HG03521 (cell line): ENCODE measurements around the gene C16orf90.
"Not testable (repeated sequence)": the region's sequence is repeated elsewhere in the genome, so short reads cannot be mapped to it uniquely, and the experiment has no call there.

Experiments
- ATAC-seq: cut with Tn5 transposase; IDR thresholded peaks from one replicate; pipeline ENCODE4 v1.9.1; 2021; ENCODE audit warnings: mild to moderate bottlenecking, moderate library complexity; ENCODE audit not compliant: unreplicated experiment

The C16orf90 gene

GRCh38 chr16:3485097-3485745, 10.1 kb downstream of the C16orf90 start:
- no peak for ATAC-seq

GRCh38 chr16:3484318-3485096, 10.8 kb downstream of the C16orf90 start:
- no peak for ATAC-seq

- no peak for ATAC-seq
Observed at GRCh38 chr16:3482659-3483241, 12.5 kb downstream of the C16orf90 start.

DNA sequence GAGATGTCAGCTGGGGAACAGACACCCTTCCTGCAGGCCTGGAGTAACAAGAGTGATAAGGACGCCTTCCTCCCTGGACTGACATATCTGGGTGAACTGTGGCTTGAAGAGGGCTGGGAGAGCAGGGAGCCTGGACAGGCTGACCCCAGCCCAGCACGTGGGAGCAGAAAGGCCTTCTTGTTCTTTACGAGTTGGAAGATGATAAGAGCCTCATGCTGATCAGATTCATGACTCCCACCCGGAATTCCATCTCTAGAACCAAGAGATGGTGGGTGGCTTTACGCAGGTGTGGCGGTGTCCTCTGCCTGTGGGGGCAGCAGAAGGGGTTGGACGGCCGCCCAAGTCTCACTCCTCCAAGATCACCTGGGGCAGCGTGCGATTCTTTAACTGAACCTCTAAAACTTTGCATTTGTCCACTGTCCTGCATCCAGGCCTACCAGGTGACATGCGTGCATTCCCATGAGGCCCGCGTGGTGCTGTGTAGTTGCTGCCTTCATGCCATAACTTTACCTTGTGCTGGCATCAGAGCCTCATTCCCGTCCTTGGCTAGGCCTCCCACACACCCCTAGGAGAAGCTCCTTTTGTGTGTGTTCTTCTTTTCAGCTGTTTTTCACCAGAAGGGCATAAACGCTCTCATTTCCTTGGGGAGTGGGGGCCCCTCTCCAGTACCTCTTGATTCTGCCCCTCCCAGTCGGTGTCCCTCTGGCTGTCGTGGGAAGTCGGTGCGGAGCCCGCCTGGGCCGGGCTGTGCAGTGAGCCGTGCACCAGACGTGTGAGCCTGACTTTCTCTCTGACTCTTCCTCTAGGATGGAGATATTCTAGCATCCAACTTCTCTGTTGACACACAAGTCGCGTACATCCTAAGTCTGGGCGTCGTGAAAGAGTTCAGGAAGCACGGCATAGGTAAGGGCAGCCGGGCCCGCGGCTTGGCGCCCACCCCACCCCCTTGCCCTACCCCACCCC, 13.3 kb downstream of the C16orf90 start:
- no peak for ATAC-seq

DNA sequence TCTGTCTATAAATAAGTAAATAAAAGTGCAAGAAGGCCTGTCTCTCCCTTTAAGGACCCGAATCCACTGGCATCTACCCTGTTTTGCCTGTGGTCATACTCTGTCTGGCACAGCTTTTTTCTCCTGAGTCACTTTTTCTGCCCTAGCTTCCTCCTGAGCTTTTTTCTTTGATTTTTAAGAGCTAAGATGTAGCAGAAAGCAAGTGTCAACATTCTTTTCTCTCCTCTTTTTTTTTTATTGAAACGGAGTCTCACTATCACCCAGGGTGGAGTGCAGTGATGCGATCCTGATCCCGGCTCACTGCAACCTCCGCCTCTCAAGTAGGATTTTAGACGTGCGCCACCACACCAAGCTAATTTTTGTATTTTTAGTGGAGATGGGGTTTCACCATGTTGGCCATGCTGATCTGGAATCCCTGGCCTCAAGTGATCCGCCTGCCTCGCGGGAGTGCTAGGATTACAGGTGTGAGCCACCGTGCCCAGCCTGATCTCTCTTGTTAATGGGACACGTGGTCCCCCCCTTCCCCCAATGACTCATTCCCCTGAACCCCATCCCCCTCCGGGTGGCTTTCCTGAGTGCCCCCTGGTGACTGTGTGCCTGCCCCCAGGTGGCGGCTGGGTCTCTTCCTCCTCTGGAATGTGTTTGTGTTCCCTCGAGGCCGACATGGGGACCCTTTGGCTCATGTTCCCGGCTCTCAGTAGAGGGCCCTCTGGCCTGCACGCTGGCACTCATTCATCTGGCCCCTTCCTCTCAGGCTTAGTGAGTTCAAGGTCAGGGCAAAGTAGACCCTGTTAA, 14.2 kb downstream of the C16orf90 start:
- ATAC-seq: no peak

- no peak for ATAC-seq
Observed at GRCh38 chr16:3479654-3480216, 15.6 kb downstream of the C16orf90 start.

DNA sequence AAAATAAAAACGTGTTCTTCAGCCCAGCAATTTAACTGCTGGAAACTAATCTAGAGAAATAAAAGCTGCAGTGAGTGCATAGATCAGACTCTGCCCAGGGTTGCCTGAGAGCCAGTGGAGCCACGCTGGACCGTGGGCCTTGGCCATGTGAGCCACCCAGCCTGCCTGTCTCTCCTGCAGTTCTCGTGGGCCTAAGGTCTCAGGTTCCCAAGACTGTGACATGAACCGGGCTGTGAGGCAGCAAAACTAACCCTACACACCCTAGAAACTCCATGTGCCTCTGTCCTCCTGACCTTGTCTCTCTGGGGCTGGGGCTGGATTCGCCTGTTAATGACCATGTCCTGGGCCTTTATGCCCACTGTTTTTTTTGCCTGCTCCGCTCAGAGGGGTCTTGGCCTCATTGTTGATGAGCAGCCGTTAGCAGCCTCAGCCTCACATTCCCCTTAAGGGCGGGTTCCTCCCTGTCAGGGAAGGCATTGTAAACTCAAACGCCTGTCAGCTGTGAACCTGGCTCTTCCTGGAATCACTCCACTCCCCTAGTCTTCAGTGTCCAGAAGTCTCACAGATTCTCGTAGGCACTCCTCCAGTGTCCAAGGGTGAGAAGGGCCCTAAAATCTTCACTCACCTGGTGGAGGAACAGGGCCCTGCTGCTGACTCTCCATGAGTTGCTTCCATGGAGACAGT, 16.9 kb downstream of the C16orf90 start:
- no peak for ATAC-seq

GRCh38 chr16:3476409-3476808, 18.9 kb downstream of the C16orf90 start:
- ATAC-seq: no peak

DNA sequence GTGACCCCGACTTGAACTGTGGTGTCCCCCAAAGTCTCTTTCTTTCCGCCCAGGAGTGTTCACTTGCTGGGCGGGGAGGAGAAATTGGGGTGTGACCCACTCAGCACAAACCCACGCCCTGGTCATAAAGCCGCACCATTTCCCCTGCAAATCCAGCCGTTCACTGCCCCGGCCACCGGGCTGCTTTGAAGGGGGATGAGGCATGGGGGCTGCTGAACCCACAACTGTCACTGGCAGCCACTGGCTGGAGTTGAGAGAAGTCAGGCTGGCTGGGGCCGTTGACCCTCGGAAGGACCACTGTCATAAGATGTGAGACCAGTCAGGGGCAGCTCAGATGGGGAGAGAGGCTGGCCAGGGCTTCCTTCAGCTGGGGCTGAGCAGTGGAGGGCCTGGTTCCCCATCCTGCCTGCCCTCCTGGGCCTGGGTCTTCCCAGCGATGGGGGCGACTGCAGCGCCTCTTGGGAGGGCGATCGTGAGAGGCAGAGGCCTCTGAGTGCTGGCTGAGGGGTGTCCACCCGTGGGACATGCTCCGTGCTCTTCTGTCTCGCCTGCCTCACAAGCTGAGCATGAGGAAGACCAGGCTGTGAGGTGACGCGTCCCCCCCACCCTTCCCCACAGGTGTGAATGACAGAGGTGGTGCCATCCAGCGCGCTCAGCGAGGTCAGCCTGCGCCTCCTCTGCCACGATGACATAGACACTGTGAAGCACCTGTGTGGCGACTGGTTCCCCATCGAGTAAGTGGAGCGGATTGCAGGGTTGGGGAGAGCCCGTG, 19.5 kb downstream of the C16orf90 start:
- no peak for ATAC-seq

GRCh38 chr16:3474870-3475269, 20.4 kb downstream of the C16orf90 start:
- not testable (repeated sequence) for ATAC-seq

DNA sequence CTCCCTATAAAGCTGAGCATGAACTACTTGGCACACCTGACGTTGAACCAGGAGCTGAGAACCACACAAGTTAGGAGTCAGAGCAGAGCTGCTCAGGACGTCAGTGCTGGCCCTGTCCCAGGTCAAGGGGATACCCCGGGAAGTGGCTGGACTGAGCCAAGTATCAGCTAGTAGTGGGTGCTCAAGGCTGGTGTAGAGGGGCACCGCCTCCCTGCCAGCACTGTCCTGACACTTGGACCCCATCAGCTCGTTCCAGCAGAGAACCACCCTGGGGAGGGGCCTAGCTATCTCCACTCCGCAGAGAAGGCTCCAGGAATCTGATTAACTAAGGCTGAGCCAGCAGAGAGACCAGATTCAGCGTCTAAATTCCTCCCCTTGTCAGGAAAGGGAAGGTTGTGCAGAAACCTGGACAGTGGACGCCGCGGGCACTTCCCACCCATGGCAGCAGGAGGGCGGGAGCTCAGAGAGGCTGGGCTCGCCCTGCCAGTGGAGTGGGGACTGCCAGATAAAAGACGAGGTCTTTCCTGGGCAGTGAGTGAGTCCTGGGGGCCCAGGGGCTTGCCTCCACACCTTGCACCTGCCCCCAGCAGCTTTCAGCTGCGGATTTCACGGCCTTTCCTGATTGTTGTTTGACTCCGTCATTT, 21.0 kb downstream of the C16orf90 start:
- no peak for ATAC-seq

DNA sequence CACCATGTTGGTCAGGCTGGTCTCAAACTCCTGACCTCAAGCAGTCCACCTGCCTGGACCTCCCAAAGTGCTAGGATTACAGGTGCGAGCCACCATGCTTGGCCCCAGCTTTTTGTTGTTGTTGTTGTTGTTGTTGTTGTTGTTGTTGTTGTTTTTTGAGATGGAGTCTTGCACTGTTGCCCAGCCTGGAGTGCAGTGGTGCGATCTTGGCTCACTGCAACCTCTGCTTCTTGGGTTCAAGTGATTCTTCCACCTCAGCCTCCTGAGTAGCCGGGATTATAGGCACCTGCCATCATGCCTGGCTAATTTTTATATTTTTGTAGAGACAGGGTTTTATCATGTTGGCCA, 21.7 kb downstream of the C16orf90 start:
- ATAC-seq: not testable (repeated sequence)

DNA sequence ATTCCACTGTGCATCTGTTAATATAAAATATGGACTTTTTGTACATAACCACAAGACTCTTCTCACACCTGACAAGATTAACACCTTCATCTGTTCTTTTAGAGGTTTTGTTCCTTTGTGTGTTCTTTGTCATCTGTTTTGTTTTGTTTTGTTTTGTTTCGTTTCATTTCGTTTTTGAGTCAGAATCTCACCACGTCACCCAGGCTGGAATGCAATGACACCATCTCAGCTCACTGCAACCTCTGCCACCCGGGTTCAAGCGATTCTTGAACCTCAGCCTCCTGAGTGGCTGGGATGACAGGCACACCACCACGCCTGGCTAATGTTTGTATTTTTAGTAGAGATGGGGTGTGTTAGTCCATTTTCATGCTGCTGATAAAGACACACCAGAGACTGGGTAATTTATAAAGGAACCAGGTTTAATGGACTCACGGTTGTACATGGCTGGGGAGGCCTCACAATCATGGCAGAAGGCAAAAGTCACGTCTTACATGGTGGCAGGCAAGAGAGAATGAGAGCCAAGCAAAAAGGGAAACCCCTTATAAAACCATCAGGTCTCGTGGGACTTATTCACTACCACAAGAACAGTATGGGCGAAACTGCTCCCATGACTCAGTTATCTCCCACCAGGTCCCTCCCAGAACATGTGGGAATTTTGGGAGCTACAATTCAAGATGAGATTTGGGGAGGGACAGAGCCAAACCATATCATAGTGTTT, 22.3 kb downstream of the C16orf90 start:
- ATAC-seq: no peak

GRCh38 chr16:3471518-3472176, 23.6 kb downstream of the C16orf90 start:
- ATAC-seq: no peak

DNA sequence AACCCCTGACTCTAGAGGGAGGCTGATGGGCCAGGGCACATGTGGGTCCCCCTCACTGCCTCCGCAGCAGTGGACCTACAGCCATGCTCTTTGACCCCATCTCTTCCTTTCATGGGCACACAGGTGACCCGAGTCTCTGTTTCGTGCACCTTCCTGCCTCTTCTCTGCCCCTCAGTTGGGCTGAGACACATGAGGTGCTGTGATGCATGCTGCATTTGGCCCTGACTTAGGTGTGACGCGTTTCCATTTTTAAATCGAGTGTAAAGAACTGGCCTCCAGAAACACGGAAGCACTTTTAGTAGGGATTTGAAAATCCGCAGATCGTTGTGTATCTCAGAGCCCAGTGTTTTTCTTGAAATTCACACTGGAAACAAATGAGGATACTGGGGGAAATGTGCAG, 24.6 kb downstream of the C16orf90 start:
- ATAC-seq: no peak

- no peak for ATAC-seq
Observed at GRCh38 chr16:3469736-3470135, 25.6 kb downstream of the C16orf90 start.

GRCh38 chr16:3468501-3468900, 26.8 kb downstream of the C16orf90 start:
- no peak for ATAC-seq
